HG03139 (cell line): ENCODE results near the gene ADAMTS16.

Experiments
- ATAC-seq: cut with Tn5 transposase; IDR thresholded peaks from one replicate; pipeline ENCODE4 v1.9.1; 2021; ENCODE audit not compliant: unreplicated experiment

Gene ADAMTS16

DNA sequence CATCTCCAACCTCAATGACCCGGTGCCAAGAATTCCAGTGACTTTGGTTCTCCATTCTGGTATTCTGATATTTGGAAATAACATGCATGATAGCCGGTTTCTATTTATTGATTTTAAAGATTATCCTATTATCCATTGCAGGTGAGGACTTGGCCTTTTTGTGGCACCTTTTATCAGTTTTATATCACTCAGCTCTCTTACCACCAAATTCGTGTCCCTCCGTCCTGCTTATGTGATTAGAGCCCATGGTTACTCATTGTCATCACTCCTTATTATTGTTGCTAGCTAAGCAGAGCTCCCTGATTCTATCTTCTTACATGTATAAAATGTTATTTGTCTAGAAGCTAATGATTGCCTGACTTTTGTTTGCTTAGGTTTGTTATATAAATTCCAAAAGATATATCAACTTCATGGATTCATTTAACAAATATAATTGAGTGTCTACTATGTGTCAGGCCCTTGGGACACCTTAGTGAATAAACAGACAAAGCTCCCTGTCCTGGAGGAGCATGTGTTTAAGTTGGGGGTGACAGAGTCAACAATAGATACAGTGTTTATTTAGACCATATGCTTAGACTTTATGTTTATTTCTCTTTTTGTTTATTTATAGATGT is 138.2 kb downstream of the ADAMTS16 start:
- ATAC-seq: no peak

DNA sequence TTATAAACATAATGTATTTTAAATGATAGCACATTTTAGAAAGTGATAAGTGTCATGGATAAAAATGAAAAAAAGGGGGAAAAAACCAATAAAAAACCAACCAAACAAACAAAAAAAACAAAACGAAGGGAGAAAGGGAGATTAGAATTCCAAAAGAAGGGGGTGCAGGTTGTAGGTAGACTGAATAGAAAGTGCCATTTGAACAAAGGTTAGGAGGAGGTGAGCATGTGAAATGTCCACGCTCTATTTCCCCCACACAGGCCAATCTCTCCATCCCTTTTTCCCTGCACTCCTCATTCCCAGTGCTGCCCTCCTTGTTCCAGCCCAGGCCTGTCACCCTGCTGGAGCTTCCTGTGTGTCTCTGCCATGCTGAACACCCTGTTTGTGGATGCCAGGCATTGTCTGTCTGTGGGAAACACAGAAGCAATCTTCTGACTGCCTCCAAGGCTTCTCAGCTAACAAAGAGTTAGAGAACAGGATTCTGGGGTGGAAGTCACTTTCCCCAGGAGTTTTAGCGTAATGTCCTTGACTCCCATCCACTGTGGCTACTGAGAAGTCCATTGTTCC is 138.8 kb downstream of the ADAMTS16 start:
- ATAC-seq: no peak

DNA sequence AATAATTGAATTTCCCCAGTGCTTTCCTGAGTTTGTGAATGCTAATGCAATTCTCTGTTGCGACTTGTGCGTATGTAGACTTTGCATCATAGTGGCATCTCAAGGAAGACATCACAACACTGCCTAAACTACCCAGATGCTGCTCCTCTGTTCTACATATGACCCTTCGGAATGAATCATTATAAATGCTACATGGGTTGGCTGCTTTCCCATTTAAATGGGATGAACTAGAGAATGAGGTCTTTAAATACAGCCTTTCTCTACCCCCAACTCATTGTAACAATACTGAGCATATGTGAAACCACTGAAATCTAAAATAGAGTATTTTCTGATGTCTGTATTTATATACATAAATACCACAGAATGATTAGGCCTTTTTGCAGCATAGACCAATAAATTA is 145.8 kb downstream of the ADAMTS16 start:
- ATAC-seq: no peak

DNA sequence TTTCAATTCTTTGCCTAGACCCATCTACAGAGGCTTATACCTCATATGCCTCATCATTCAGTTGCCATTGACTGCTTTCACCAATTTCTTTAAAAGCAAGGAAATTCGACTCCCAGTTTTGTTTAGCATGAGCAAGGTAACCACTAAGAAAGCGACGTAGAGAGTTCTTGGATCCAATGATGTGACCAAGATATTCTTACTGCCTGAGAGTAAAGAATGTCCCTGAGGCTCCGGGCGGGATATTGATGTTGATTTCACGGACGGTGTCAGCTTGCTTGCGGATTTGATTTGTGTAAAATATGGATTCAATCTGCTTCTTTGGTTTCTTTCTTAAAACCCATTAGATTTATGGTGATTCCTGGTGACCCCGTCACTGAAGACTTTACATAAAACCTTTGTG is 147.3 kb downstream of the ADAMTS16 start:
- no peak for ATAC-seq

DNA sequence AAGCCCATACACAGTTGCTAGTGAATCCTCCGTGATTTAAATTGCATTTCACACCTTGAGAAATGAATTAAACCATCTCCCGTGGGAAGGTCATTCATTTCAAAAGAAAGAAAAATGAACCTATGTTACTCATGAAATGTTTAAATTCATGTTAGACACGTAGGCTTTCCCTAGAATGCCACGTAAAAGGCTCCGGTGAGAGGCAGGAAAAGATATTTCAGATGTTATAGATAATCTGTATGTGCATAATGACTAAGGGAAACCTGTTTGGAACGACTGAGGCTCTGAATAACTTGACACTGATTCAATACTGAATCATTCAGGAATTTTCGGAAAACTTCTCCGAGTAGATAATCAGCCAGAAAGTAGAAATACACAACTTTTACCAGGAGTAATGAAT is 148.1 kb downstream of the ADAMTS16 start:
- ATAC-seq: no peak

DNA sequence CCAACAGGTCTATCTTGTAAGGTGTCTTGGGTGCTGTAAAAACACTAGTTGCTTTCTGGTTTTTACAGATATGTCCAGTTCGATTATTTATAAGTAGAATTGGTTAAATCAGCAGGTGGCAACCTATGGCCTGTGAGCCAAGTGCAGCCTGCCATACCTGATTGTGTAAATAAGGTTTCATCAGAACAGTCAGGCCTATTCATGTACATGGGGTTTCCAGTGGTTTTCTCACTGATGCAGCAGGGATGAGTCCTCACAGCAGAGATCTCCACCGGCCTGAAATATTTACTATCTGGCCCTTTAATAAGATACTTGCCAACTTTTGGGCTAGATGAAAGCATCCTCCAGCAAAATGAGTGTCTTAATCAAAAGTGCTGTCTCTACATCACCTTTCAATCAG is 149.4 kb downstream of the ADAMTS16 start:
- no peak for ATAC-seq

DNA sequence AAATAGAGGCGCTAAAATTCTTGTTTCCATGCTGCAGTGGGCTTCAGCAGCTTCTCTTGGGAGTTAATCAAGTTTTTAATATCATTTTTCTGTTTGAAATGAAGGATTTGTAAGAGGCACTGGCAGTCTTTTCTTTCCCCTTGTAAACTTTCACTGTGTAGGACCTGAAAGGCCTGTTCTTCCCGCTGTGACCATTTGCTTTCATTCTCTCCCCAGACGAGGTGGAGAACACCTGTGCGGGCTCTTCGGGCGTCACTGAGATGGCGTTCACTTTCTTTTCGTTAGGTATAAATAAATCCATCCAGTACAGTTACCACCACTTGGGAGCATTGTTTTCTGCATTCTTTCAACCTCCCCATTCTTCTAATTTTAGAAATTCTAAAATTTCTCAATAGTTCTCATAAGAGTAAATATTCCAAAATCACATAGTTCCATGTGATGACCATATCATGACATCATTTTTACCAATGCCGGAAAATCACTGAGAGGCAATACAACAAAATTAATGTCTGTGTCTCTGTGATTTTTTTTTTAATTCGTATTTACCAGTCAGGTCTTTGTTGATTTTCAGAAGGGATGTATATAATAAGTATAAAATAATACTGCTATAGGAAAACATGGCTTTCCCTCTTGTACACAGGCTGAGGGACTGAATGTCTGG is 150.7 kb downstream of the ADAMTS16 start:
- no peak for ATAC-seq

DNA sequence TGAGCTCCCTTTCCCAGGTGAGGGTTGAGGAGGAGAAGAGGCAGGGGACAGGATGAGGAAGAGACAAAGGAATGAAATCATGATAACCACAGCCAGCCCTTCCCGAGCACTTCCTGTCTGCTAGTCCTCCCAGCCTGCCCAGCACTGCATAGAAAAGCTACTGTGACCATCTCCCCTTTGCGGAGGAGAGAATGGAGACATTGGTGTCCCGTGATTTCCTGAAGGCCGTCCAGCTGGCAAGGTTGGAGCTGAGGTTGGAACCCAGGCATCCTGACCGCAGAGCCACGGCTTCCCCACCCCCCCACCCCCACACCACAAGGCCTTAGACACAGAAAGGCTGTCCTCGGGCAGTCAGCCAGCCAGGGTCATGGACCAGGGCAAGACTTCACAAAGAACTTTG is 151.2 kb downstream of the ADAMTS16 start:
- no peak for ATAC-seq

DNA sequence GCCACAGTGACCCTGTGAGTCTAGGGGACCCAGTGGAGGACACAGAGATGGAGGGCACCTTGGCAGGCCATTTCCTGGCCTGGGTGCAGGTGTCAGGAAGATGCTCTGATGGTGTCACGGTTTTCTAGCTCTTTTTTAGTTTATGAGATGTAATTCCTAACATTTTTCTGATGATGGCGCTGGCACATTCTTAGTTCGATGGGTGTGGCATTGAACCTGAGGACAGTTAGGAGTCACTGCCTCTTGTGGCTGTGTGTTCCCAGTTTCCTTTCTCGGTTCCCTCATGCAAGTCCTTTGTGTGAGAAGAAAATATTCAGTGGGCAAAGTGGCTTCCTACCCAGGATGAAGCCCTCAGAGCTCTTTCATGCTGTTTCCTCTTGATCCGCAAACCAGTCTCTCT is 152.9 kb downstream of the ADAMTS16 start:
- no peak for ATAC-seq

DNA sequence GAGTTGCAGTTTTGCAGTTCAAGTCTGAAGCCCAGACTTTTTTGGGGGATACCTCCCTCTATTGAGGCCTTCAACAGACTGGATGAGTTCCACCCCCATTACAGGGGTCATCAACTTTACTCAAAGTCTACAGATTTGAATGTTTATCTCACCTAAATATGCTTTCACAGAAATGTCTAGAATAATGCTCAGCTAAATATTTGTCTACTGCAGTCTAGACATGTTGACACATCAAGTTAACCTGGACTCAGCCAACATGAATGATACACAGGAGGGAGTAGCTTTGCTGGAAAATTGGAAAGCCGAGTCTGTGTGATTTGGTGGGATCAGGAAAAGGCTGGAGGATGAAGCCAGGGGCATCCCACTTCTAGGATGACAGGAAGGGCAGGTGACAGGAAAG is 154.3 kb downstream of the ADAMTS16 start:
- no peak for ATAC-seq

DNA sequence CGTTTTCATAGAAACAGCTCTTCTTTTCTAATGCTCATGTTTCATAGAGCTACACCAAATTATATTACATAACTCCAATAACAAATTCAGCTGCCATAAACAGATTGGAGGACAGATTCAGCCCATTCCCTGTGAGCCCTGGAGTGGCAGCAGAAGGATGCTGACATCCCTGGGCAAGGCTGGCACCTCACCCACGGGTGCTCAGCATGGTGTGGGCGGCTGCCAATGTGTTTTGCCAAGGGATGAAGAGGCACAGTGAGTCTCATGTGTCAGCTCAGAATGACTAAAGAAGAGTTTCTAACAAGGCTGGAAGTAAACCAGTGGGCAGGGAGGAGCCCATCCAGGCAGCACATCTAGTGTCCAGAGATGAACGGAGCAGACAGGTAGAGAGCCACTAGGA is 155.2 kb downstream of the ADAMTS16 start:
- no peak for ATAC-seq

DNA sequence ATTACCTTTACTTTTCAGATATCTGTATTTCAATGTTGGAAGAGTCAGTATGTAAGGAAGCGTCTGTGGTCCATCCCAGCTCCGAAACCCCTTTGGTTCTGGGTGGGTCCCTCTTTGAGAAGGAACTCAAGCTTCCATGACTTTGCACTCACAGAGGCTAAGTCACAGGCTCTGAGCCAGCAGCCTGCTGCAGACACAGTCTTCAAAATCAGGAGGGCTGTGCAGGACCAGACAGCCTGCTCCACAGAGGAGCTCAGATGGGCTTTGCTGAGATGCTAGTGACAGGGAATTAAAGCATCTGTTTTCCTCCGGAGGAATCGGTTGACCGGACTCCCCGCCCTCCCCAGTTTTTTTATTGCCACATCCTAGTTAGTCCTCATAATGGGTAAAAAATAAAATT is 155.9 kb downstream of the ADAMTS16 start:
- no peak for ATAC-seq

DNA sequence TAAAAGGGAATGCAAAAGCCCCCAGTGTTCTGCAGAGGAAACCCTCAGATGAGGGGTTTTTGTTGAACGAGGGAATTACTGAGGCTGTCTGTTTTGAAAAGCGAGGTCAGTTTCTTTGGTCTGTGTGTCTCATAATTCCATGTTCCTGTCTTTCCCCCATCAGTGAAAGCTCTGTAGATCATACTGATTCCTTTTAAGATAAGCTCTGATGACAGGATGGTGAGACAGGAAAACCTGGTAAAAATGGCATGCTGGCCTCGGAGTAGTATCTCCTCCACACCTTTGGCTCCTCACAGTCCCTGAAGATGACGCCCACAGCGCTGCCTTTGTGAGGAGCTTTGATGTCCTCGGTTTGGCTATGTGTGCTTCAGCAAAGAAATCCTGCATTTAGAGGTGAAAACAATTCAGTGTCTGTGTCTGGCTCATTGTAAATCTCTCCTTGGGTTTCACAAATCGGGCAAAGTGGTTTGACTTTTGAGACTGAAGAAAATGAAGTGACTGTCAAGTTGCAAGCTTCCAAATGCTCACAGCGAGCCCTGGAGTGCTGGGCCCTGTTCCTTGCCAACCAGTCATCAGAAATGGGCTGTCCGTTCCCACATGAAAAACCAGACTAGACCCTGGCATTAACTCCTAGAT is 157.4 kb downstream of the ADAMTS16 start:
- no peak for ATAC-seq

DNA sequence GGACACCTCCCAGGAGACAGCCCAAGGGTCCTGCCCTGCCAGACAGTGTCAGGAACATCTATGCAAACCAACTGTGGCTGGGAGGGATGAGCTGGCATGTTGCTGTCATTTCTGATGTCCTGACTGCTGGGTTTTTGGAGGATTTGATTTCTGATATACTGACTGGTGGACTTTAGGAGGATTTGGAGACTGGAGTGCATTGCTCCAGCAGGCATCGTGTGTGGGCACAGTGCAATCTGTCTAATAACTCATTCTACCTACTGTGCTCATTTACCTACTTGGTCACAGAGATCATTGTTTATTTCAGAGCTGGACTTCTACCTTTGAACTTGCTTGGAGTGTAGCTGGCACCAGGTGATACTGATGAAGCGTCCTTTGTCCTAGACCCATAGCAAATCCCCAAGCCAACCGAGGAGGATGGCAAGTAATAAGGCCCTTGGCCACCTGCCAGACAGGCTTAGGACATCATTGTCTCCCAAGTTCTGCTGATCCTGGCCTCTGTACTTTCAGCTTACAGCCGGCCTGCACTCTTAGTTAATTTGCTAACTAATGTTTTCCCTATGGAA is 158.0 kb downstream of the ADAMTS16 start:
- no peak for ATAC-seq

DNA sequence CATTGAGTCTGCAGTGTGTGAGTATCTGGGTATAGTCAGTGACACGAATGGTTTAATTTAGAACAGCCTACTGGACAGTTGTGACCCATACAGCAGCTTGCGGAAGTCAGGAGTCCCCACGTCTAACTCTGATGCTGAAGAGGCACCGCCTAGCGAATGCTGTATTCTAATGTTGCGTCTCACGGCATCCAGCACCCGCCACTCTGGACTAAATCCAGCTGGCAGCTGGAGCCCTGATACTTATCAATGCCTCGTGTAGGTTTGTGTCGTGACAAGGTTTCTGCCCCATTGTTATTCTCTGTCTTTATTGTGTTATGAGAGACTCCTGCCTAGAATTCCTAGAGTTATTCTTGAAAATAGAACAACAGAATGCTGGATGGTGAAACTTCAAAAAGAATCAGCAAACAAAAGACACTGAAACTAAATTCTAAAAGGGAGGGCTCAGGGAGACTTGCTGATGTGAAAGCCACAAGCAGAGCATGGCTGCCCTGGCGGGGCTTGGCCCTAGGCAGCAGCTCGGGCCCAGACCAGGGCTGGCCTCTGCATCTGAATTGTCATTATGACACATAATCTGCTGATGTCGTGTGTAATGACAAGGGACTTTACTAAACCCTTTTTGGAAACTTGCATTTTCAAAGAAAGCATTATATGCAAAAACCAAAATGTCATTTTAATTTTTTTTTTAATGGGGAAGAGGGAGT is 158.9 kb downstream of the ADAMTS16 start:
- ATAC-seq: no peak

DNA sequence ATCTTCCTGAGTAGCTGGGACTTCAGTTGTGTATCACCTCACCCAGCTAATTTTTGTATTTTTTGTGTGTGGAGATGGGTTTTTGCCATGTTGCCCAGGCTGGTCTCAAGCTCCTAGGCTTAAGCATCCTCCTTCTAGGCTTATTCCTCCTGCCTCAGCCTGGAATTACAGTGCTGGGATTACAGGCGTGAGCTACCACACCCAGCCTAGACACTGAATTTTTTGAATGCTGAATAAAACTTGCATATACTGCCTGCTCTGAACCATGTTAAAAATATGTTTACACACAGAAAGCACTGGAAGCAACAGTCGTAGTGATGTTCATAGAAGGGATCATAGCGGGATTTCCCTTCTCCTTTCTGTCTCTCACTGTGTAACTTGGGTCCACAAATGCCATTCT is 161.0 kb downstream of the ADAMTS16 start:
- no peak for ATAC-seq

DNA sequence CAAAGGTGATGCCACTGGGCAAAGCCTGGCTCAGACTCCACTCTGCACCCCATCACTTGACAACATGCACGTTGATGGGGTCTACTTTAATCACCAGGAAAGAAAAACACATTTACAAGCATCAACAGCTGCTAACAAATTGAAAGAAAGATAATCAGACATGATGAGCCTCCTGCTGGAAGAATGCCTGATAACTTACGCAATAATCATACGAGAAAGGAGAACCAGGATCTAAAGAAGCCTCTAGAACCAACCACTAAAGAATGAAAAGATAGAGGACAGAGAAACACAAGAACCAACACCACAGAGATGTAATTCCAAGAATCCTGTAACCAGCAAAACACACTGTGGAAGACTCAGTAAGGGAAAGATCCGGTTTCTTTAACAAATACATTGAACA is 162.1 kb downstream of the ADAMTS16 start:
- no peak for ATAC-seq

DNA sequence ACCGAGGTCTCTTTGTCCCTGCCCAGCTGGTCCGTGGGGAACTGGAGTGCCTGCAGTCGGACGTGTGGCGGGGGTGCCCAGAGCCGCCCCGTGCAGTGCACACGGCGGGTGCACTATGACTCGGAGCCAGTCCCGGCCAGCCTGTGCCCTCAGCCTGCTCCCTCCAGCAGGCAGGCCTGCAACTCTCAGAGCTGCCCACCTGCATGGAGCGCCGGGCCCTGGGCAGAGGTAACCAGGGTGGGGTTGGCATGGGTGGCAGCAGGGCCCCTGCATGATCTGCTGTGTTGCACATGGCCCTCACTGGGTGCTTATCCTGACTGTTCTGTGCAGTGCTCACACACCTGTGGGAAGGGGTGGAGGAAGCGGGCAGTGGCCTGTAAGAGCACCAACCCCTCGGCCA is 163.1 kb downstream of the ADAMTS16 start:
- ATAC-seq: no peak

DNA sequence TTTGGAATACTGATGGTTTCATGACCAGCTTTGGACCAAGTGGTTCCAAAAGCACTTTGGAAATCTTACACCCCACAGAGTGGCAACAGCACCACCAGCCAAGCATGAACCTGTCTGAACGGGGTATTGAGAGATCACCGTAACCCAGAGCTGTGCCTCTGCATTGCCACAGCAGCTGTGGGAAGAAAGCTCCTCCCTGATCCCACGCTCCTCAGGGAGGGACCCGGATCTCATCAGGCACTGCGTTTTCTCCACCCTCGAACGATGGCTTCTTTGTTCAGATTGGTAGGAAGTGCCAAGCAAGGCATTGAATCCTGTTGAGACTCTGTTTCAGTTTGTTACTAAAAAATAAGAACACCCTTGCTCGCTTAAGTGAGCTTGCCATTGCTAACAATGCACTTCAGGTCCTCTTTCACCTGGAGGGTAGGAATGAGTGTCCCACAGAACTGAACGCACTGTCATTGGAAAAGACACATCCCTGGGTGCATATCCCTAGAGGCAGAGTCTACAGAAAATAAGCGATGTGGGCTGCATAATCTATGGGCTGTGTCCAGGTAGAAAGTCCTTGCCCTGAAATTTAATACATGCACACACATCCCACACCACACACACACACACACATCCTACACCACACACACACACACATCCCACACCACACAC is 164.4 kb downstream of the ADAMTS16 start:
- ATAC-seq: no peak

DNA sequence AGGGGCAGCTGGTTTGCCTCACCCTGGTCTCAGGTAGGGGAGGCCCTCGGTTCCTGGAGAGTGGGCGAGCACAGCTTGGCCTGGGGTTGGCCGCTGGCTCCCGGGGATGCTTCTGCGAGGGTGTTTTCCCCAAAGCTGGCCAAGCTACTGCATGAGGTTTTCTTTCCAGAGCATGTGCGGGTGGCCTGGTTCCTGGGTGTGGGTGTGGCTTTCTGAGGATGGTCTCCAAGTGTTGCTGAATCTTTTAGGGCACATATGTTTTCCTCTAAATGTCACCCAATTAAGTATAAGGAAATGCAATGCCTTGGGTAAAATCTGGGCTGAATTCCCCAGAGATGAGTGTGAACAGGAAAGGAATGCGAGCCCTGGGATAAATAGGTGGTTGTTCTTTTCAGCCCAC is 166.6 kb downstream of the ADAMTS16 start:
- no peak for ATAC-seq

DNA sequence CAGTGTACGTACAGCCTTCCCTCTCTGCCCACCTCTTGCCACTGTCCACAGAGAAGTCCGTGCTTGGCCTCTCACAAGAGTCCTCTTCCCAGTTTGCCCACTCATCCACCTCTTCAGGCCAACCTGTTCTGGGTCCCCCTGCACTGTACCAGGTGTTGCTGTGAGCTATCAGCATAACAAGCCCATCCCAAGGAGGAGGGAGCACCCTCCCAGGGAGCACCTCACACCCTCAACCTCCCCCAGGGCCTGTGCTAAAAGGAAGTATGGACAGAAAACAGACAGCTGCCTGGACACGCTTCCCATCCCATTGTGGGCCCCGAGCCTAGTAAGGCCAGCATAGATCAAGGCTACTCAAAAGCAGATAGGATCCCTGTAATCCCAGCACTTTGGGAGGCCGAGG is 168.2 kb downstream of the ADAMTS16 start:
- ATAC-seq: no peak
